OCI-LY3 (cell line): Measurements from ENCODE around the gene ADIPOR2.

Experiments used
- CTCF ChIP-seq: fragments of 200-600, 300-600 bp; sonication (generic); IDR thresholded peaks from 2 replicates; pipeline ENCODE4 v1.5.1; 2014; ENCODE audit warnings: antibody characterized with exemption, low read length, low read depth
- EZH2phosphoT487 ChIP-seq: fragments of 200-600 bp; shearing (Covaris generic); IDR thresholded peaks from 2 replicates; pipeline ENCODE4 v1.6.1; 2018; ENCODE audit warnings: antibody characterized with exemption, mixed run types, low read depth

GRCh38 chr12:1763153-1763552 lies 72.3 kb downstream of the ADIPOR2 start:
- TF ChIP-seq CTCF, result no peak
- TF ChIP-seq EZH2phosphoT487, result no peak
